Left renal cortex interstitium (tissue), 4 donors: ENCODE data around the gene FRMD6. TPM values are rescaled to one million over a fixed set of nuclear protein-coding genes. Genes with fewer than 3 reads are reported as not detected.

ENCODE experiments used
- DNase-seq, 4 donors: peaks; one replicate each; pipeline ENCODE4 v3.0.0-alpha.2; 2013; ENCODE audit warnings: low read depth in 4 of 4, low spot score in 2 of 4, missing footprints in 1 of 4
- polyA plus RNA-seq, 4 donors: library from polyadenylated mRNA; unstranded; fragments of 120-200 nt; gene quantifications; one replicate each; pipeline ENCODE4 v1.2.1, GENCODE V29; 2013; ENCODE audit not compliant: insufficient read length in 4 of 4

The FRMD6 gene
- polyA plus RNA-seq, 4 donors = 17.9 to 21.3 (median 19.6) TPM

DNA sequence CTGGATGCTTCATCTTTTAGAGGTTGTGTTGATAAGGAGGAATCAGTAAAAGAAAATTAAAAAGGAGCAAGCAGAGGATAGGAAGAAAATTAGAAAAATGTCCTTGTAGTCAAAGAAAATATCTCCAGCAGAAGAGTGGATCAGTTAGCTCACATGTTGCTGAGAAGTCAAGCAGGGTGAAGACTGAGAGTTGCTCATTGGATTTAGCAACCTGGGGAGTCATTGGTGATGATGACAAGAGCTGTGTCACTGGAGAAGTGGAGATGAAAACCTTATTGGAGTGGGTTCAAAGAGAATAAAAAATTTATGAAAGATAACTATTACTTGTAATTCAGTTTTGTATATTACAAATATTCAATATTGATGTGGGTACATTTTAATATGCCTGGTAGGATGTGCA is 9.8 kb downstream of the FRMD6 start:
- no peak for DNase-seq

DNA sequence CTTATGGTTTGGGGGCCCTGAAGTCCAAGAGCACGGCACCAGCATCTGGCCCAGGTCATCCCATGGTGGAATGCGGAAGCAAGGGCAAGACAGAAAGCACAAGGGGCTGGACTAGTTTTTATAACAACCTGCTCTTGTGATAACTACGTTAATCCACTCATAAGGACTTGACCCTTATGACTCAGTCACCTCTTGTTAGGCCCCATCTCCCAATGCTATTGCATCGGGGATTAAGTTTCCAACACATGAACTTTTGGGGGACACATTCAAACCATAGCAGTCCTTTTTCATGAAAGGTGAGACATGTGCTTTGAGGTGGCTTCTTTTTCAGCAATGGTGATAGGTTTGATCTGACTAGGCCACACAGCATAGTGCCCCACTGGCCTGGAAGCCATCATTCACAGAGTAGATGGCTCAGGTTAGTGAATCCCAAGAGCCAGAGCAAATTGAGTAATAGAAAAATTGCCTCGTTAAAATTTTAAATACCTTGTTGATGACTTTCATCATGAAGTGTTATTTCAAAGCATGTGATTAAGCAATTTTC is 12.1 kb downstream of the FRMD6 start:
- DNase-seq = no peak

DNA sequence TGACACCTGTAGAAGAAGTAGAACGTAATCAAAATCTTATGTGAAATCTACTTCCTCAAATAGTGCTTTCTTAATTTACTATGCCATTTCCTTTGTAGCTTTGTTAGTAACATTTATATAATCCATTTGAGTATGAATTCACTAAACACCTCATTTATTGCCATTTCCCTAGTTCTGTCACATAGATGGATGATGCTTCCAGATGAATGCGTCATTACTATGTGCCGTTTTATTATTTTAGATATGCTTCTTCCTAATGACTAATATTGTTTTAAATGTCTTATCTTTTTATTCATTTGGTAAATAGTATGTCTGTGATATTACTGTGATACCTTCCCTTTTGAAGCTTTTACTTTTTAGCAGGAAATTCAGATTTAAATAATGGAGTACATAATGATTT is 14.4 kb downstream of the FRMD6 start:
- no peak for DNase-seq

DNA sequence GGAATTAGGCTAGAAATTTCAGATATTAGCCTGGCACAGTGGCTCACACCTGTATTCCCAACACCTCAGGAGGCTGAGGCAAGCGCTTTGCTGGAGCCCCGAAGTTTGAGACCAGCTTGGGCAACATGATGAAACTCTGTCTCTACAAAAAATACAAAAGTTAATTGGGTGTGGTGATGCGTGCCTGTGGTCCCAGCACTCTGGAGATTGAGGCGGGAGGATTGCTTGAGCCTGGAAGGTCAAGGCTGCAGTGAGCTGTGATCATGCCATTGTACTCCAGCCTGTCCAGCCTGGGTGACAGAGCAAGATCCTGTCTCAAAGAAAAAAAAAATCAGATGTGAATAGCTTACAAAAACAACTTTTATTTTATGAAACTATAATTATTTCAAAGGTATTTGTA is 15.1 kb downstream of the FRMD6 start:
- peak in 3 of 4 donors; percentile 32 to 45 (median 38) for DNase-seq

DNA sequence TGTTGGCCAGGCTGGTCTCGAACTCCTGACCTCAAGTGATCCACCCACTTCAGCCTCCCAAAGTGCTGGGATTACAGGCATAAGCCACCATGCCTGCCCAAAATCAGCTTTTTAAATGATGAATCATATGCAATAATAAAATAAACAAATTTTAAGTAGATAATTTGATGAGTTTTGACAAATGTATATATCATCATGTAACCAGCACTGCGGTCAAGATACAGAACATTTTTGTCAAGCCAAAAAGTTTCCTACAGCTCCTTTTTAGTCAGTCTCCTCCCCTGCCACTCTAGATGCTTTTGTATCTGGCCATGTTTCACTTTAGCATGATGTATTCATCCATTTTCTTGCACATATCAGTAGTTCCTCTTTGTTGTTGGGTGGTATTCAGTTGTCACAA is 17.2 kb downstream of the FRMD6 start:
- no peak for DNase-seq

DNA sequence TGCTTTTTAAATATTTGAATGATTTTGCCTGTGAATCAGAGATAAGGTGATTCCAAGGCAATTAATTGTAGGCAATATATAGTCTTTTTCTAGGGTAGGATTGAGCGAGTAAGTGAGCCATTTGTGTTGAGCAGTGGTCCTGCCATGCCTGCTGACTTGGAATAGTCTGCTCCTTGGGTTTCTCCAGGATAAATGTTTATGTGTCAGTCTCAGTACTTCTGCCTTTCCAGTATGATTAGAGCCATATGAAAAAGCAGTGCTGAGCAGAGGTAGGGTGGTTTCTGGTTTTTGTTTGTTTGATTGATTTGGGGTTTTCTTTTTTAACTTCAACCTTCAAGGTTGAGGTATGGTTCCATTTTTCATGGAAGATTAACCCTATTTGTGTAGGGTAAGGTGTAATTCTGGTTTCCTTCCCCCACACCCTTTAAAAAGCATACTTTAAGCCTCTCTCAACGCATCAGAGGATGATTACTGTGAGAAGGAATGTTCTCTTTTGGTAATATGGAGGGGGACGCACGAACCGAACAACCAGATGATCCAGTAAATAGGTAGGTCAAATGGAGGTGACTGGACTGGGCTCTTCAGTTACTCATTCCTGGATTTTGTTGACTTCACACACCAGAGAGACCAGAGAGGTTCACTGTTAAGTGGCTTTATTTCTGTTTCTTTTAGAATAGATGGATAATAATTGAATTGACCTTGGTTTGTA is 22.7 kb downstream of the FRMD6 start:
- DNase-seq = no peak

DNA sequence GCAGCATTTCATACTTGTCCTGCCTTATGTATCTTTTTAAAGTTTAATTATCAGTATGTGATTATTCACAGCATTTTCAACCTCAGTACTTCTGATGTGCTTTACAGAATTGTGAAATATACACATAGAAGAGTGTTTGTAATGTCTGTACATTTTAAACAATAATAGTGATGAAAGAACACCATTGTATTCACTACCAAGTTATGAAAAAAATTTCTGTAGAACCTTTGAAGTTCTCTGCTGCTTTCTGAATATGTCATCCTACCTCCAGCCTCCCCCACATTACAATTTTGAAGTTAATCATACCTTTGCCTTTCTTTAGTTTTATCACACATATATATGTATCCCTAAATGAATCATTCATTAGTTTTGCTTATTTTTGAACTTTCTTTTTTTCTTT is 24.8 kb downstream of the FRMD6 start:
- no peak for DNase-seq

DNA sequence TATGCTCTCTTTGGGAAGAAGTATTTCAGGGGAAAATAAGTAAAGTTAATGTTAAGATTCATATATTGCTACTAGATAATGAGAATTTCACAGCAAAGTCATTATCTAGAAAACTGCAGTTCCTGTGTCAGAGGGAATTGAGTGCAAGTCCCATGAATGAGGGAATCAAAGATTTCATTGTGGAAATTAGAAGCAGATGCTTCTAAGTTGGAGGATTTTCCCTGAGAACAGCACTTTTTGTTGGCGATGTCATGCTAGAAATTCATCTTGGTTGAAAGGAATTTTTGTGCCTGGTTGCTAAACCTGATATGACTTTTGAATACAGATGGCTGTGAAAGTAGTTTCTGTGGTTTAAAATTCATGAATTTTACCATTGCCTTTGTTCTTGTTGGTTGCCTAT is 25.6 kb downstream of the FRMD6 start:
- no peak for DNase-seq

DNA sequence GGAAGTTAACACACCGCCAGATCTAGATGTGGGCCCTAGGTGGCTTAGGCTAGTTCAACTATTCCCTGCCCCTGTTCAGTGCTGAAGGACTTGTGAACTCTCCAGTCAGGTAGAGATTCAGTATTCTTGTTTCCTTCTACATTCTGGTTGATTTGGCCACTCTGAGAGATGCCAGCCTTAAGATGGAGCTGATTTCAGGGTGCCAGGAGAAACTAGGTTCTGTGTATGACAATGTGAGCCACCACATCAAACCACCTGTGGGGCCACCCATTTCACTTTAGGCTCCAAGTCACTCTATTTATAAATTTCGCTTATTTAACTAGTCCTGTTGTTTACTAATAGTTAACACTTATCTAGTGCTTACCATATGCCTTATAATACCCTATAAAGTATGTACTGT is 26.0 kb downstream of the FRMD6 start:
- no peak for DNase-seq

DNA sequence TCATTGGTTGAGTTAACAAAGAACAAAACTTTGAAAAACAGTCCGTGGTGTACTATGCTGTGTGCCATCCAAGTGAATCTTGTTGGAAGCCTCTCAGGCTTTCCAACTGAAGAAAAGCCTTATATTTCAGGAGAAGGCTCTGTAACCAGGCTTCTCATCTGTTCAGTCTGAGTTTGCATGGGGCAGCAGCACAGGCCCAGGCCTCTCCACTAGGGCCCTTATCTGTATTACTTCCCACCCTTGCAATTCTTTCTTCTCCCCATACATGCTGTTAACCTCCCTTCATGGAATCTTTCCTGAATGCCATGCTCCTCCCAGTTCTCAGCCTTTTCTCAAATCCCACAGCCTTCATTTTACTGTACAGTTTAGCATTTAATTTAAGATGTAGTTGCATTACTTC is 28.3 kb downstream of the FRMD6 start:
- DNase-seq = no peak

DNA sequence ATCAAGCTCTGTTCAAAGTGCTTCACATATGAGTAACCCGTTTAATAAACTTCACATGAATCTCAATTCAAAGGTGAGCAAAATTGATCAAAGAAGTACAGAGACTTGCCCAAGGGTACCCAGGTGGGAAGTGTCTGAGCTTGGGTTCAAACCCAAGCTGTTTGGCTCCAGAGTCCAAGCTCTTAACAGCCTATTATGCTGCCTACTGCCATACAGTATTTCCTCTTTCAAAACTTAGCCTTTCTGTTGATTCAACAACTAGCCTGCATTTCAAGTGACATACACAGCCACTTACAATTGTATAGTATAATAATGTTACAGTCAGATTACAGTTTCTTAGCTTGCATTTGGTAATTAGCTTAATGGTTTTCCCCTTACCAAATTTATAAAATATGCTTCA is 29.7 kb downstream of the FRMD6 start:
- DNase-seq = no peak

DNA sequence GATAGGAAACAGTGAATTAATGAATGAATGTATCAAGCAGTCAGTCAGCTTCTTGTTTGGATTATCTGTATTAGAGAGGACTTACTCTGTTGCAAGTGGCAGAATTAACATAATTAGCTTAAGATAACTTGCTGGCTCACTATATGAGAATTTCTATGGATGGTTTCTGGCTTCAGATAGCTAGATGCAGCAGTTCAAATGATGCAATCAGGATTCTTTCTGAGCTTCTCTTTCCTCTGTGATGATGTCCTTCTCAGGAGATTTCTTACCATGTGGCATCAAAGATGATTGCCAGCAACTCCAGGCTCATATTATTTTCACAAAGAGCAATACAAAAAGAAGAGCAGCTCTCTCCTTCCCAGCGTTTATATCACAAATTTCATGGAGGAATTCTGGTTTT is 30.7 kb downstream of the FRMD6 start:
- DNase-seq = no peak

DNA sequence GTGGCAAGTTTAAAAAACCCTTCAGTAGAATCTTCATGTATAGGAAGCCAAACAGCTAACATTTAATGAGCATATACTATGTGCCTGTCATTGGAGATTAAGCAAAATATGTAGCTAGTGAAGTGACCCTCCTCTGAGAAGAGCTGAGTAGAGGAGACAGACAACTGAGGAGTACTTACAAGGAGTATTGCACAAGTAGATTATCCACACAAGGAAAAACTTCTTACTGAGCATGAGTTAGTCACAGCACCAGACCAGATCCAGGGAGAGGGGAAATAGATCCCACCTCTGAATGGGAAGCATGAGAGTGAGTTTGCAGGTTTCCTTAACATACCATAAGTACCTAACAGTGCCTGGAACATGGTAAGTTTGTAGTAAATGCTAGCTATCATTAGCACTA is 33.0 kb downstream of the FRMD6 start:
- no peak for DNase-seq

DNA sequence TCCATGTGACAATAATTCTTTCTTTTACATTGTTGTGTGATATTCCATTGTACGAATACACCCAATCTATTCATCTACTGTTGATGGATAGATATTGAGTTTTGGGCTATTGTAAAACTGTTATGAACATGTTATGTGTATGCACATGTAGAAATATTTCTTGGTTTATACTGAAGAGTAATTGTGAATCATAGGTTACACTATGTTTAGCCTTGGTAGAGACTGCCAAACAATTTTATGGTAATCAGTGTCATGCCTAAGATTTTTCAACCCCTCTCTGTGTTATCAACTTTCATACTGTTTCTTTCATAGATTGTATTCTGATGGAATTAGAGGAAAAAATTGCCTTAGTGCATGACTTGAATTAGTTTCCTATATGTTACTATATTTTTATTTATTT is 39.5 kb downstream of the FRMD6 start:
- no peak for DNase-seq

DNA sequence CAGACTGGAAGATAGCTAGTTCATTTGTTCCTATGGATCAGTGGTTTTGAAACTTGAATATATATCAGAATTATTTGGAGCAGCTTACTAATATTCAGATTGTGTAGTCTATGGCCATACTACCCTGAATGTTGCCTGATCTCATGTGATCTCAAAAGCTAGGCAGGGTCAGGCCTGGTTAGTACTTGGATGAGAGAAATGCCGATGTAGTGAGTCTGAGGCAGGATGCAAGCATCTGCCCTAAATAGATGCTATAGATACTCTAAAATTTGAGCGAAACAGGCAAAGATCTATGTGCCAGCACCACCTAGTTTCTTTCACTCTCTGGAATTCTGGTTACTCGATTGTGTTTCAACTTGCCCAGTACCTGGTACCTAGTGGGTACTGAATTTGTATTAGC is 40.9 kb downstream of the FRMD6 start:
- DNase-seq = no peak

DNA sequence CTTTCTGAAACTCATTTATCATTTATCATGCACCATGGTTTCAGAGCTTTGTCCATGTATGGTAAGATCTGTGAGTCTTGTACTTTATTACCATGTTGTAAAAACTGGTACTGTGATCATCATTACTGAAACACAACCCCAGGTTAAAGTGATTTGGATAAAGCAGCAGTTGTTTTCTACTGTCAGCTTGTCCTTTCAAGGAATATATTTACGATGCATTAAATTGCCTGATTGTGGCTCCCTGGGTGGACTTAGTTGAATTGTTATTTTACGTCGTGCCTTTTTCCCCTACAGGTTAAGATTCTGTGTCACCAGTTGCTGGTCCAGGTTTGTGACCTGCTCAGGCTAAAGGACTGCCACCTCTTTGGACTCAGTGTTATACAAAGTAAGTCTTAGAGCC is 46.1 kb downstream of the FRMD6 start:
- no peak for DNase-seq

DNA sequence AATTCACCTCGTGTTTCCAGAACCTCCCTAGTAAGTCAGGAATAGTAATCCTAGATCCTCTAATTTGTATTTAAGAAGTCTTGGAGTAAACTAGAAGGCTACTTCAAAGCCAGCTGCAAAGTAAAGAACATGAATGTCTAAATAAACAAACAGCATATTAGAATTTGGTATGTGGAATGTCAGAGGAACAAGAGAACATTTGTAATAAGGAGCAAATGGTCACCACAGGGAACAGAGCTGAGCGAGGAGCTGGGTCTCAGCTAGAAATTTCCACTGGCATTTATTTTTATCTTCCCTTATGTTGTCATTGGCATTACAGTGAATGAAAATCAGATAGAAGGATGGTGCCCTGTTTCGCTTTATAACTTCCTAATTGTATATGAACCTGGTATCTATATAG is 50.2 kb downstream of the FRMD6 start:
- DNase-seq = no peak

DNA sequence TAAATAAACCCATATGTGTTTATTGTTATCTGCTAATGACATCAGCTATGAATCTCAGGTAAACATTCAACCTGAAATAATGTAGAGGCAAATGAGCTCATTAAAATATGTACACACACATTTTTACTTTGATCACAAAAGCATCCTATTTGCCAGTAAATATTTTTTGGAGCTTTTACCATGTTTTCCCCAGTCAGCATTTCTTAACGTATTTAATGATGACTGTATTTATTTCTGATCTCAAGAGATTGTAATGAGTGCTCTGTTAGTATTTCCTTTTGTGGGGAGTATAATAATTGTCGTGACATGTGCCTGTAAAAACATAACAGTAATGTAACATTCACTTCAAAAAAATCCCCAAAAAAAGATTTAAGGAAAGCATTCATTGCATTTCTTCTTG is 52.1 kb downstream of the FRMD6 start:
- no peak for DNase-seq

DNA sequence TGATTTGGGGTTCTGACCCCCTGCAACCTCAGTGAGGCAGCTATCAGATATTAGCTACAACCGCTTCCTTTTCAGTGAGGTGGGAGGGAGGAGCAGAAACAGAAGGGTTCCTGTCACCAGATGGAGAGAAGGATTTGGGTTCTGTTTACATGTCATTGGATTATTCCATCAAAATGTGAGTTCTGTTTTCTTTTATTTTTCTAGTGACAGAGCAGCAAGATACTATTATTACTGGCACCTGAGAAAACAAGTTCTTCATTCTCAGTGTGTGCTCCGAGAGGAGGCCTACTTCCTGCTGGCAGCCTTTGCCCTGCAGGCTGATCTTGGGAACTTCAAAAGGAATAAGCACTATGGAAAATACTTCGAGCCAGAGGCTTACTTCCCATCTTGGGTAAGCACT is 52.8 kb downstream of the FRMD6 start:
- DNase-seq = no peak

DNA sequence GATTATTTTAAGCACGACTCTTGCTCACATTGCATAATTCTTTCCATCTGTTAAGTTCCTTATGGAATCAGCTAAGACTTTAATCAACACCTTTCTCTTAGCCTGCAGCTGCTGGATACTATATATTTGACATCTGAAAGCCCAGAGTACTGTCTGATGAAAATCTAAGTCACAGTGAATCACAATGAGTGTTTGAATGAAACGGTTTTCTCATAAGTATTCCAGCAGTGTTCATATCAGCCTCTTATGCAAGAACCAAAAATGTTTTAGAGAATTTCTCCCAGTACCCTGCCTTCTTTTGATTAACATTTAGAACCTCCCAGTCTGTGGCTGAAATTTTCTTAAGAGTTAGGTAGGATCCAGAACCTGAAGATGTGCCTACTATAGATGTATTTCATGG is 55.6 kb downstream of the FRMD6 start:
- no peak for DNase-seq

DNA sequence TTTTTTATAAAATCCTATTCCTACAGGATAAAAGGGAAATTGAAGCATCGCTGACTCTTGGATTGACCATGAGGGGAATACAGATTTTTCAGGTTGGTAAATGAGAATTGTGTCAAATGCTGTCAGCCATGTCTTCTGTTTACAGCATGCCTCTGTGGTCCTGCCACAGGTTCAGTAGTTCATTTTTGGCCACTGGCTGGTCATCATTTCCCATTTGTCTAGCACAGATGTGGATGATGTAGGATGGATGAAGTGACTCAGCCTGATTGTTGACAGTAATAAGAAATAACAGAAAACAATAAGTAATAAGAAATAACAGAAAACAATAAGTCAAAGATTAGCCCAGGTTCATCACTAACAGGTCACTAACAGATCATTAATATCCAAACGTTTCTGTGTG is 59.8 kb downstream of the FRMD6 start:
- no peak for DNase-seq

DNA sequence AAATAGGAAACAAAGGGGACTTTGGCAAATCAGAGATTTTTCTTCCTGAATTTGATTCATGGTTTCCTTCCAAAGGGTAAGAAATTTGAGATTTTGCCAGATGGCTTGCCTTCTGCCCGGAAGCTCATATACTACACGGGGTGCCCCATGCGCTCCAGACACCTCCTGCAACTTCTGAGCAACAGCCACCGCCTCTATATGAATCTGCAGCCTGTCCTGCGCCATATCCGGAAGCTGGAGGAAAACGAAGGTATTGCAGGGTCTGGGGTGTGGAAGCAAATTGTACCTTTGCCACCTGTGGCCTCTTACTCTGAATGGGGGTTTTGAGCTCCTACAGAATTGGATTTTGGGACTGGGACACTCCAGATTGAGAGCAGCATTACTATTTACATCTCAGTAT is 63.5 kb downstream of the FRMD6 start:
- DNase-seq = no peak

DNA sequence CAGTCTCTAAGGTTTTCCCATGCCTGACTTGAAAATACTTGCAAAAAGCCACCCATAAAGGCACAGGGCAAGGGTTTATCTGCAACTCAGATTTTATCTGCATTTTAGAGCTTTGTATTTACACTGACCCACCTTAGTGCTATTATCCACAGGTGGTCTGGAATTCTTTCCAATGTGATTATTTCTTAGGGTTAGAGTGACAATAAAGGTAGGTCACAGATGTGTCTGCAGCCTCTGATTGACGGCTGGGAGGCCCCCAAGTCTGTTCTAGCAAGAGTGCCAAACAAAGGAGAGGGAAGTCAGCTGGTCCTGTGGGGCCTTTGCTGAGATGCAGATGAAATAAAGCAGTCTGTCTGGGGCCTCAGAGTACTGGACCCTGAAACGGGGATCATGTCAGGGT is 64.0 kb downstream of the FRMD6 start:
- no peak for DNase-seq
